Activated CD4-positive, alpha-beta T cell treated with anti-CD3 and anti-CD28 coated beads, Interleukin-2, amount 50 U/mL, for 4 hours (primary cell): ENCODE results near the gene MYL5.
"Not testable (repeated sequence)": the region's sequence is repeated elsewhere in the genome, so short reads cannot be mapped to it uniquely, and the experiment has no call there.

Experiments
- DNase-seq, 2 experiments: peaks; one replicate each; pipeline ENCODE4 v3.0.0-alpha.2; 2020

MYL5 gene

DNA sequence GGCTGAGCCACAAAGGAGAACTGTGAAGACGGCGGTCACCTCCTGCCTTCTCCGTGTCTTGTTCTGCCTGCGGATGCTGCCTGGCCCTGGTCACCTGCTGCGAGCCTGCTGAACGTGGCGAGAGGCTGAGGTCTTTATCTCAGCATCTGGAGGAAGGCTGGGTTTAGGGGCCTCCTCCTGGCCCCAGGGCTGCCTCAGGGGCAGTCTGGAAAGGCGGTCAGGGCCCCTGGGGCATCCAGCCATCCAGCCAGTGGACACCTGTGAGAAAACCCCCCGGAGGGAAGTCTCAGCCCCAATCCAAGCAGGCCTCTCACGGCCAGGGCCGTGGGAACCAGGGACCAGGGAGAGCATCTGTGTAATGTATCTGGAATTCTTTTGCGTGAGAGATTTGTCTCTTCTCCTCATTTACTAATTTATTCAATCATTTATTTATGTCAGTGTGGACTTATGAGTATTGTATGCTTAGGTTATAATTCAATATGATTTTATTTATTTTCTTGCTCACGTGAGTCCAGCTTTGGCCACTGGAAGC lies 37.6 kb upstream of the MYL5 start:
- DNase-seq, result no peak

DNA sequence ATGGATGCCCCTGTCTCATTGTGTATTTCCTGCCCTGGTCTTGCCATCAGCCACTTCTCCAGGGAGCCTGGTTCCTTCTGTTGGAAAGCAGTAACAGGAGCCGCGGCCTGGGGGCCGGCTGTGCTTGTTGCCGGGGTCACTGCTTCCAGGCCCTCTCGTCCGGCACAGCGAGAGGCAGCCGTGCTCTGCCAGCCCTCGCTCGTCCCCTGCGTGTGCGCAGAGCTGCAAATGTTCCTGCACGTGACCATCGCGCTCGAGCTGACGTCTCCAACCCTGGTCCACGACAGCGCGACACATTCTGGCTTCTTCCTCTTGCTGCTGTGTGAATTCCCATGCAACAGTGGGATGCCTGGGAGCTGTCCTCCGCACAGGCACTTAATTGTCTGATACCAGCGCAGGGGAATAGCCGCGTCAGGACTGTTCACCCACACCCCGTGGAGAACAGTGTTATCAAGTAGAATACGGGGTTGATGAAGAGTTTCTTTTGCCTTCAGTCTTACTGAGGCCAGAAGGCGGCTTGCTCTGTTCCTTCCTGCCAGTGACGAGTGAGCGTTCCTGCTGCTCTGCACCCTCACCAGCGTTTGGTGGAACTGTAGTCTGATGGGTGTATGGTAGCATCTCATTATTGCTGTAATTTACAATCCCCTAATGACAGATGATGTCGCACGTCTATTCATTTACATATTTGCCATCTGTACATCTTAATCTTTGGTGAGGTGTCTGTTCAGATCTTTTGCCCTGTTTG lies 36.6 kb upstream of the MYL5 start:
- no peak for DNase-seq

DNA sequence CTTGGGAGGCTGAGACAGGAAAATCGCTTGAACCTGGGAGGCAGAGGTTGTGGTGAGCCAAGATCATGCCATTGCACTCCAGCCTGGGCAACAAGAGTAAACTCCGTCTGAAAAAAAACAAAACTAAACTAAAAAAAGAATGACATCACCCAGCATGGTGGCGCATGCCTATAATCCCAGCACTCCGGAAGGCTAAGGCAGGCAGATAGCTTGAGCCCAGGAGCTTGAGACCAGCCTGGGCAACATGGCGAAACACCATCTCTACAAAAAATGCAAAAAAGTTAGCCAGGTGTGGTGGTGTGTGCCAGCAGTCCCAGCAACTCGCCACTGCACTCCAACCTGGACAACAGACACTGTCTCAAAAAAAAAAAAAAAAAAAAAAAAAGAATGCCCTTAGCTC lies 32.0 kb upstream of the MYL5 start:
- DNase-seq, result not testable (repeated sequence)

DNA sequence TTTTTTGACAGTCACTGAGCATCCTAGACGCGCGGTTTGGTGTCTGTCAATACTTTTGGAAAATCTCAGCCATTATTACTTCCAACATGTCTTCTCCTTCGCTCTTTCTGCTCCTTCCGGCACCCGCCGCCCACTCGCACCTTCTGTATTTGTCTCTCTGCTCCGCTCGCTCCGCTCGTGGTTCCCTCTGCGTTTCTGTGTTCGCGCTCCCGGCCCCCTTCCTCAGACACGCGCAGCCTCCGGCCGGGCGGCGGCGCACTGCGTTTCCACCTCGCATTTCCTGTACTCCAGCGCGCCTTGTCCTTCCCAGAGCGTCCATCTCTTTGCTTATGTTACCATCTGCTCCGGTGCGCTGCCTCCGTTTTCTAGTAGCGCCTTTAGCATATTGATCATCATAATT lies 27.9 kb upstream of the MYL5 start:
- DNase-seq, result no peak

DNA sequence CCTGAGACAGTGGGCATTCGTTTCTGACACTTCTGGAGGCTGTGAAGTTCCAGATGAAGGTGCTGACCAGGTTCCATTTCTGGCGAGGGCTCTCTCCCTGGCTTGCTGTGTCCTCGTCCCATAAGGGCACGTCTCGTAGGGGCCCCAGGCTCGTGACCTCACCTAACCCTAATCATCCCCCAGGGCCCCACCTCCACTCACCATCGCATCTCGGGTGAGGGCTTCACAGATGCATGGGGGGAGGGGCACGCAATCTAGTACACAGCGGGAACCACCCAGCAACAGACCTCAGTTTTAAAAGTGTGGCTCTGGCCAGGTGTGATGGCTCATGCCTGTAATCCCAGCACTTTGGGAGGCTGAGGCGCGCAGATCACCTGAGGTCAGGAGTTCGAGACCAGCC lies 26.9 kb upstream of the MYL5 start:
- DNase-seq, result no peak

DNA sequence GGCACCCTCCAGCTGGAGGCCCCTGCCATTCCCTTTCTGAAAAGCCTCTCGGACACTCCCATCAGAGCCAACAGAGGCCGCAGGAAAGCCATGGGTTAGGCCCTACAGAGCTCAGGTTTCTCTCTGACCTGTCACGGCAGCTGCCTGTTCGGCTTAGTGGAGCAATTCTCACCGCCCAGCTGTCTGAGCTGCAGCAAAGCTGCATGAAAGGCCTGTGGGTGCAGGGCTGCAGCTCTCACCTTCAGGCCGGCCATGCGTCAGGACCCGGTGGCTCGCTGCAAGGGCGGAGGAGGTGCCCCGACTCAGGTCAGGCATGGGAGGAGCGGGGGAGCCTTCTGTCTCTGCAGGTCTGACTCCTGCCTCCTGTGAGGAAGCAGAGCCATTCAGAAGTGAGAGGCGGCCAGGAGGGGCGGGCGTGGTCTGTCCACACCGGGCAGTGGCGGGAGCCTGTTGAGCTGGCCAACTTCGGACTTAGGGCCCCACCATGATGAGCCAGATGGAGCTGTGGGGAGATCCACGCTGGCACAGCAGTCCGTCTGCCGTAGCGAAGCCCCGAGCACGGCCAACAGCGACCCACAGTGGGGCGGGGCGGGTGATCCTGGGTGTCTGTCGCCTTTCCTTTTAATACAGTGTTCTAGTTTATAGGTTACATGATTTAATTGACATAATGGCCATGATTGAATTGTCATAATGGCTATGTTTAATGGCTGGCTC lies 25.6 kb upstream of the MYL5 start:
- DNase-seq, result no peak

DNA sequence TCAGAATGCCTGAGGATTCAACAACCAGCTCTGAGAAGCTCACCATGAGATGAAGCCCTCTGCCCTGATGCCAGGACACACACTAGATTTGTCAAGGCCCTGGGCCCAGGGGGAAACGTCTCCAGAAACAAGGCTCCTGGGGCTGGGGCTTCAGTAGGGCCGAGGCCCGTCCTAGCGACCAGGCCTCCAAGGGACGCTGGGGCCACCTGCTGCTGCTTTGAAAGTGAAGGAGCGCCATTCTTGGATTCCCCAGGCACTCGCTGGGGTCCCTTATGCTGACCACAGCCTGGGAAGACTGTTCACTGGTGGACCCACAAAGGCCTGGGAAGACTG lies 25.1 kb upstream of the MYL5 start:
- no peak for DNase-seq

DNA sequence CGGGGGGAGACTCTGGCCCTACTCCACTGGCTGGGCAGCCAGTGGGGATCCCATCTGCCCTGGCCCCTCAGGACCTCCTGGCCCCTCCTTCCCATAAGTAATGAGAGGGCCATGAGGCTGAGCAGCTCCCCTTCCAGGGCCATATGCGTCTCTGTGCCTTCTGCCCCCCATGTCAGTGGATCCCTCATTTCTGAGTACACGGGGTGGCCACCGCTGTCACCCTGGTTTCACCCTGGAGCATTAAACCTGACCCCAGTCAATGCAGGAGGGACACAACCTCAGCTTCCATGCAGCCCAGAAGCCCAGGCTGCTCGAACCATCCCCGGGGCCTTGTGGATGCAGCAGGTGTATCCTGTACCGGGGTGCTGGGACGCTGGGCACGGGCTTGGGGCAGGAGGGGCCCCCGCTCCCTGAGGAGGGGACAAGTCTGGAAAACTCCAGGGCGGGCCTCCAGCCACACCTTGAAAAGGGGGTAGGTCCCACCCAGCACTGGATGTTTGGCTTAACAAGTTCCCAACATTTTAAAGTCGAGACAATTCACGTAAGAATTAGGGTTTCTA lies 24.5 kb upstream of the MYL5 start:
- no peak for DNase-seq

DNA sequence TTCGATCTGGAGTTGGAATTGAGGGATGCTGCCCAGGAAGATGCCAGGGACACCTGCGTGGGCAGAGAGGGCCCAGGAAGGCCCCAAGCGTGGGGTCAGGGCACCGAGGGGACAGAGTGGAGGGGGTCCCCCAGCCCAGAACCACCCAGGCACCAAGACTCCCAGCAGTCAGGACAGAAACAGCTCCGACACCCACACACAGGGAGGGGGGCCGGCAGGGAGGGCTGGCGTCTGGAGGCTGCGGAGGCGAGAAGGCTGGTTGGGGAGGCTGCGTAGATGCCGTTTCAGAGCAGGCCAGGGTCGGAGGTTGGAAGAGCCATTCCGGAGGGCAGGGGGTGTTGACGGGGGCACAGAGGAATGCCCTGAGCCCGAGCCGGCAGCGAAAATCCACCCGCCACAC lies 23.9 kb upstream of the MYL5 start:
- no peak for DNase-seq

DNA sequence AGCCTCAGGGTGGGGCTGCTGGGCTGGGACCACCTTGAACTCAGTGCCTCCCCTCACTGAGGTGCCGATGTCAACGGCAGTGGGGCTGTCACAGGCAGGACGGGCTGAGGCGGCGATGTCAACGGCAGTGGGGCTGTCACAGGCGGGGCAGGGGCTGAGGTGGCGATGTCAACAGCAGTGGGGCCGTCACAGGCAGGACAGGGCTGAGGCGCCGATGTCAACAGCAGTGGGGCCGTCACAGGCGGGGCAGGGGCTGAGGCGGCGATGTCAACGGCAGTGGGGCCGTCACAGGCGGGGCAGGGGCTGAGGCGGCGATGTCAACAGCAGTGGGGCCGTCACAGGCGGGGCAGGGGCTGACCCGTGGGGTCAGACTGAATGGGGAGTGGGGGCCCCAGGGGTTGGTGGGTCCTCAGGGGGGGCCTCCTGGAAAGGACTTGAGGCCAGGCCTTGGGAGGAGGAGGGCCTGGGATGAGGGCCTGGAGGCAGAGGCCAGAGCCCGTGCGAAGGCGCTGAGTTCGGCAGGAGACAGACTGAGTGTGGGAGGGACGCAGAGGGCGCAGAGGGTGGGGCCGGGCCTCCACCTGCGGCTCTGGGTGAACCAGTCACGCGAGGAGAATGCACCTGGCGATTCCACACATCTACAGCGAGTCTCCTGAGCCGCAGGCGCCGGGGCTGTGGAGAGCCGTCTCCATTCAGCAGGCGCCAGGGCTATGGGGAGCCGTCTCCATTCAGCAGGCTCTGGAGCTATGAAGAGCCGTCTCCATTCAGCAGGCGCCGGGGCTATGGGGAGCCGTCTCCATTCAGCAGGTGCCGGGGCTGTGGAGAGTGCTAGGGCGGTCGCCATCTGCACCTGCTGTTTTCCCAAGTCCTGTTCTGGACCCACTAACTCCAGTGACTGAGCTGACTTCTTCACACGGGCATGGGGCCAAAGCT lies 23.1 kb upstream of the MYL5 start:
- DNase-seq, result no peak

DNA sequence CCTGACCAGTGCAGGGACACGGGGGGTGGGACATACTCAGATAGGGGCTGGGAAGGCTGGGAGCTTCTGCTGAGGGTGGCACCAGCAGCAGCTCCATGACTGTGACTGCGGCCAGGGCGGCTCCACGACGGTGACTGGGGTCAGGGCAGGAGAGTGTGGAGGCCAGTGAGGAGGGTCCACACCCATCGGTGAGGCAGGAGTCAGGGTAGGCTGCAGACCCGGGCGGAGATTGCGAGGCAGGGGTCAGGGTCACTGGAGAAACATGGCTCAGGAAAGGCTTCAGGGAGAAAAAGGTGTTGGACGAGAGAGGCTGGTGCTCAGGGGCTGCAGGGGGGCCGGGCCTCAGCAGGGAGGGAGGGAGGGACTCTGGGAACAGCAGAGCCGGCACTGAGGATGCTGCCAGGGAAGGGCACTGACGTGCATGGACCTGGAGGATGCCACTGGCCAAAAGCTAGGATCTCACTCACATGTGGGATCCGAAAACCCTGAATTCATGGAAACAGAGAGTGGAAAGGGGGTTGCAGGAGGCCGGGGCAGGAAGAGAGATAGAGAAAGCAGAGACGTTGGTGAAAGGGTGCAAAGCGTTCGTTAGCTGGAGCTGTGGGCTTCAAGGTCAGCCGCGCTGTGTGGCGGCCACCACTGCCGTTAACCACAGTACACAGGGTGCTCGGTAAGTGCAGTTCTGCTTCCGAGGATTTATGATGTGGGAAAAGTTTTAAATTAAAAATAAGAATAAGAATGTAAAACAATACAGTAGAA lies 22.3 kb upstream of the MYL5 start:
- no peak for DNase-seq

DNA sequence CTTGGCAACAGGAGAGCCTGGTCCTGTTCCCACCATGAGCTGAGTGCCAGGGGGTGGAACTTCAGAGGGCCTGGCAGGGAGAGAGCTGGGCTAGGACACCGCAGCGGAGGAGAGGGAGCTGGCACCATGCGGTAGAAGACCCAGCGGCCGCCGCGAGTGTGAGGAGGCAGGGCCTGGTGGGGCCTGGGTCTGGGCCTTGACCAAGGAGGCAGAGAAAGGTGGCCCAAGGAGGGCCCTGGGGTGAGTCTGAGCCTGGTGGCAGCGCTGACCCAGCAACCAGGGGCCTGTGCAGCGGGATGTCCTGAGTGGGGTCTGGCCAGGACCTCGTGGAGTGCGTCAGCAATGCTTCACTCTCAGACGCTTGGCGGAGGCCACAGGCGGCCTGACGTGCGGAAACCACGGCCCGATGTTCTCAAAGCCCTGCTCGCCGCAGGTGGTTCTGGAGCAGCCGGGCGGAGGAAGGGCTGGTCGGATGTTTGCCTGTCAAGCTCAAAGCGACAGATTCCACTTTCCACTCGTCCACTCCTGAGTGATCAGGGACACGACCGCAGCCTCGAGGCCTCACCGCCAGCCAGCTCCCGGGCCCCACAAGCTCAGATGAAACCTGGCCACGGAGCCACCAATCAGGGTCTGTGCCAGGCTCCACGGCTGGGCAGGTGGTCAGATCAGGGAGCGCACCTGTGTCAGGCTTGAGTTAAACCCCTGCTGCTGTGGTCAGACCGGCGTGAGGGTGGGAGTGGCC lies 21.1 kb upstream of the MYL5 start:
- no peak for DNase-seq

DNA sequence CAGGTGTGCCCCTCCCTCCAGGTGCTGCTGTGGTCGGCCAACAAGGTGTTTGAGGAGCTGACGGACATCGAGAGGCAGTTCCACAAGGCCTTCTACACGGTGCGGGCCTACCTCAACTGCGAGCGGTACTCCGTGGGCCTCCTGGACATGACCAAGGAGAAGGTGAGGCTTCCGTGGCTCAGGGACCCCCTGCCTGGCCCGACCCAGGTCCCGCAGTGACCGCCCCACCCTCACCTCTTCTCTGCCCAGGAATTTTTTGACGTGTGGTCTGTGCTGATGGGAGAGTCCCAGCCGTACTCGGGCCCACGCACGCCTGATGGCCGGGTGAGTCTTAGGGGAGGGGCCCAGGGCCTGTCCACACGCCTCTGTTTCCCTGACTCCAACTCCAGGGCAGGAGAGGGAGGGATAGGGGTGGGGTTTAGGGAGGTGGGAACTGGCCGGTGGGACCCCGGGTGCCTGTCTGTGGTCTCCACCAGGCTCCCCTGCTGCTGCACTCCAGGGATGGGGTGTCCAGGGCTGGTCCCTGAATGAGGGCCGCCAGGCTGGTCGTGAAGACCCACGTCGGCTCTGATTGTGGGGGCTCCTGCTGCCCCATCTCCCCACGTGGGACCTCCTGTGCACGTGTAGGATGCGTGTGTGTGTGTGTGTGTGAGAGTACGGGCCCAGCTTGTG lies 20.4 kb upstream of the MYL5 start:
- DNase-seq, result no peak

DNA sequence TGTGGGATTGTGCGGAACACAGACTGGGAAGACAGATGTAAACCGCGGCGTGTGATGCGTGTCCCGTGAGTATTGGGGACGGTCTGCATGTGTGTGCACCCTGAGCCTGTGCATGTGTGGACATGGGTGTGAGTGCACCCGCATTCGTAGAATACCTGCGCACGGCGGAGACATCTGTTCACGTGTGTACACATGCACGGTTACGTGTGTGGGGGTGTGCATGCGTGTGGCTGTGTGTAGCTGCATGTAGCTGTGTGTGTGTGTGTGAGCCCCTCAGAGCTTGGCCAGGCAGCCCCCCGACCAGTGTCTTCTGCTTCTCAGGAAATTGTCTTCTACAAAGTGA lies 19.9 kb upstream of the MYL5 start:
- DNase-seq, result no peak

DNA sequence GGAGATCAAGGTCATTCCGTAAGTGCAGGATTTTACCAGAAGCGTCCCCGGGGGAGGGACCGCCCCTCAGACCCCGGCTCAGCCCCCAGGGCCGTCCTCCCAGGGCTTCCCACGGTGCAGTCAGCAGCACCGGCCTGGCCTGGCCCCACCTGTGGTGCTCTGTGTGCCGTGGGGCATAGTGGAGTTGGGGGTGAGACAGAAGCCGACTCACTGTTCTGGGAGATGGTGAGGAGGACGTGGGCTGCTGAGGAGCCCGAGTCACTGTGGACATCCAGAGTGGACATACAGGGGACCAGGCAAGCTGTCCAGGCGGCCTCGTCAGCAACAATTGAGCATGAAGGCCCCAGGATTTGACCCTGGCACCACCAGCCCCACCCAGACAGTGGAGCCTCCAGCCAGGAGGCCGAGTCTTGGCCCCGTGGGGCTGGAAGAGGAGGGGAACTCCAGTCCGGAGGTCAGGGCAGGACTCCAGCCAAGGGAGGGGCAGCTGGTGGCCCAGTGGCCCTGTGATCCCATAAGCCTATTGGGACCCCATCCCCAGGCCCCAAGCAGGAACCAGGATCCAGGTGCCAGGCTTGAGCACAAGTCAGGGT lies 19.4 kb upstream of the MYL5 start:
- no peak for DNase-seq

DNA sequence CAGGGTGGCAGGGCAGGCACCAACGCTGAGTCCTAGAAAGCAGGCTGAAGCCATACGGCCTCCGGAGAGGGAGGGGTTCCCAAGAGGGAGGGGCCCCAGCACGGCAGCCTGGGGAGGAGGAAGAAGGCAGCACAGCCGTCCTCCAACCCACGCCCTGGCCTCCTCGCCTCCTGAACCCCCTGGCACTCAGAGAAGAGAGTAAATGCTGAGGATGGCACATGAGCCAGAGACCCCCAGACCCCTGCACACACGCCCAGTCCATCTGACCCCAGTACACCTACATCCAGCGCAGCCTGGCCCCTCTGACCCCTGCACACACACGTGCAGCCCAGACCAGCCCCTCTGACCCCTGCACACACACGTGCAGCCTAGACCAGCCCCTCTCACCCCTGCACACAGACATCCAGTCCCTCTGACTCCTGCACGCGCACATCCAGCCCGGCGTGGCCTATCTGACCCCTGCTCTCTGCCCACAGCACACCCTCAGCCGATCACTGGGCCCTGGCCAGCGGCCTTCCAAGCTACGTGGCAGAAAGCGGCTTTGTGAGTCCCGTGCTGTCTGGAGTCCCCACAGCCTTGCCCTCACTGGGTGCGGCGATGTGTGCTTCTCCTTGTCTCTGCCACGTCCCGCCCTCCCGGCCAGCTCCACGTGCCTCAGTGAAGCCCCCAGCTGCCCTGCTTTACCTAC lies 18.7 kb upstream of the MYL5 start:
- DNase-seq, result no peak

DNA sequence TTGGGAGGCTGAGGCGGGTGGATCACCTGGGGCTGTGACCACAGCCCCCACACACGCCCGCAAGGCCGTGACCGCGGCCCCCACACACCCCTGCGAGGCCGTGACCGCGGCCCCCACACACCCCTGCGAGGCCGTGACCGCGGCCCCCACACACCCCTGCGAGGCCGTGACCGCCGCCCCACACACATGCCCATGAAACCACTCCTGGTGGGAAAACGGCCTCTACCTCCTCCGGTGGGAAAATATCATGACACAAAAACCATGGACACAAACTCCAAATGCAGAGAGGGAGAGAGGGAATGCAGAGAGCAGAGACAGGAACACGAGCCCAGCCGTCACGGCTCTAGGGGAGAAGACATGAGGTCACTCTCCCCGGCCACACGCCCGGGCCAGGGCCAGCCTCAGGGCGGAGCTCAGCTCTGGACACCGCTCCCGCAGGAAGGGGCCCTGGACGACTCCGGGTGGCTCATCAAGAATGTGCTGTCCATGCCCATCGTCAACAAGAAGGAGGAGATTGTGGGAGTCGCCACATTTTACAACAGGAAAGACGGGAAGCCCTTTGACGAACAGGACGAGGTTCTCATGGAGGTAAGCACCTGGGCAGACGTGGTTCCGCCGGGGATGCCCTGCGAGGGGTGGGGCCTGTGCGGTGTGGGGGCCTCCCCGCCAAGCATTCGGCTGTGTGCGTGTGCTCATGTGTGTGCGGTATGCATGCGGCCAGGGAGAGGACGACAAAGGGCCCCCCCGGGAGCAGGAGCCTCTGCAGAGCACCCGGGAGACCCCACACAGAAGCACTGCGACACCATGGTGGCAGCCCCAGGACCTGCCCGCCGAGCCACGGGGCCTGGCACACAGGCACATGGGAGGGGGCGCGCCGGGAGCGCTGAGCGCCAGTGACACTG lies 17.7 kb upstream of the MYL5 start:
- DNase-seq, result no peak

DNA sequence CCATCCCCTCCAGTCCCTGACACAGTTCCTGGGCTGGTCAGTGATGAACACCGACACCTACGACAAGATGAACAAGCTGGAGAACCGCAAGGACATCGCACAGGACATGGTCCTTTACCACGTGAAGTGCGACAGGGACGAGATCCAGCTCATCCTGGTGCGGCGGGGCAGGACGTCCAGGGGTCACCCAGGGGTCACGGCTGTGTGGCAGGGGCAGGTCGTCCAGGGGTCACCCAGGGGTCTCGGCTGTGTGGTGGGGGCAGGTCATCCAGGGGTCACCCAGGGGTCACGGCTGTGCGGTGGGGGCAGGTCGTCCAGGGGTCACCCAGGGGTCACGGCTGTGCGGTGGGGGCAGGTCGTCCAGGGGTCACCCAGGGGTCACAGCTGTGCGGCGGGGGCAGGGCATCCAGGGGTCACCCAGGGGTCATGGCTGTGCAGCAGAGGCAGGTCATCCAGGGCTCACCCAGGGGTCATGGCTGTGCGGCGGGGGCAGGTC lies 17.0 kb upstream of the MYL5 start:
- DNase-seq, result no peak
